ENCODE measurements around the gene TRAPPC13.
"Not testable (repeated sequence)": the region's sequence is repeated elsewhere in the genome, so short reads cannot be mapped to it uniquely, and the experiment has no call there.

TRAPPC13 gene

GRCh38 chr5:65624571-65625555 lies at the start of gene TRAPPC13, which contains the start of gene SHLD3:
Gene TRAPPC13, plus strand, starts transcription at chr5:65625027. Its CDS starts 34 bp downstream, at chr5:65625061.
Gene SHLD3, plus strand, starts transcription at chr5:65625027. Its CDS starts 4,561 bp downstream, at chr5:65629588.
- peak in 1 of 2 experiments; percentile 25 for TF ChIP-seq CTCF (IDR thresholded peaks at IDR 0.05)
- Histone ChIP-seq H3K4me1 (peaks cover 0 to 42% (median 32%) of the 10 kb centered on the region in 4 donors), H3K27me3 (no peaks in the 10 kb centered on the region), H3K9me3 (no peaks in the 10 kb centered on the region), H3K4me3 (peak within 1 kb of the TSS; percentile 85 to 89), H3K27ac (peak within 1 kb of the TSS; percentile 88 to 93), H3K36me3 (peaks cover 0 to 5% (median 0%) of the 10 kb centered on the region in 3 donors)
- DNase-seq: peak; percentile 87 to 90
- intact Hi-C loops (cut with DNase I; ENCODE audit: low total_unique reads): loop anchor here (5.0 to 10.0 kb wide), 4 partner anchors 63 to 520 kb away; partner anchors contain the start of genes CENPK, ERBIN, NLN and PPWD1

GRCh38 chr5:65577141-65577540 lies 47.7 kb upstream of the TRAPPC13 start:
- DNase-seq: no peak
- Histone ChIP-seq H3K9me3 (no peaks in the 10 kb centered on the region), H3K36me3 (peaks cover 26 to 57% (median 45%) of the 10 kb centered on the region in 3 donors), H3K27ac (no peak overlapping the region), H3K4me1 (no peaks in the 10 kb centered on the region), H3K27me3 (no peaks in the 10 kb centered on the region), H3K4me3 (no peak overlapping the region)
- intact Hi-C loops (cut with DNase I; ENCODE audit: low total_unique reads): no loop called here
- TF ChIP-seq CTCF (IDR thresholded peaks at IDR 0.05): no peak

- Histone ChIP-seq H3K27ac (no peak overlapping the region), H3K36me3 (peaks cover 78 to 84% (median 81%) of the 10 kb centered on the region in 3 donors)
Measured at GRCh38 chr5:65588694-65589093, 36.1 kb upstream of the TRAPPC13 start.

GRCh38 chr5:65601761-65602160 lies 23.1 kb upstream of the TRAPPC13 start:
- H3K9me3 ChIP-seq; intact Hi-C loops (cut with DNase I; ENCODE audit: low total_unique reads); H3K4me3 ChIP-seq; DNase-seq; H3K27ac ChIP-seq; H3K4me1 ChIP-seq; H3K27me3 ChIP-seq: not testable (repeated sequence)
- H3K36me3 ChIP-seq: peaks cover 37 to 90% (median 76%) of the 10 kb centered on the region in 3 donors

More at GRCh38 chr5:65588694-65589093, 36.1 kb upstream of the TRAPPC13 start:
- no peak for TF ChIP-seq CTCF (IDR thresholded peaks at IDR 0.05)
- no peak for DNase-seq
- H3K27me3 ChIP-seq: no peaks in the 10 kb centered on the region
- no peak overlapping the region for H3K4me3 ChIP-seq
- H3K9me3 ChIP-seq: no peaks in the 10 kb centered on the region
- intact Hi-C loops (cut with DNase I; ENCODE audit: low total_unique reads): no loop called here
- no peaks in the 10 kb centered on the region for H3K4me1 ChIP-seq

- no peak overlapping the region for H3K27ac ChIP-seq
- TF ChIP-seq CTCF (IDR thresholded peaks at IDR 0.05): no peak
- no peak for DNase-seq
- H3K36me3 ChIP-seq: peaks cover 57 to 92% (median 89%) of the 10 kb centered on the region in 3 donors
- H3K9me3 ChIP-seq: no peaks in the 10 kb centered on the region
- no peak overlapping the region for H3K4me3 ChIP-seq
- no peaks in the 10 kb centered on the region for H3K4me1 ChIP-seq
- intact Hi-C loops (cut with DNase I; ENCODE audit: low total_unique reads): no loop called here
- H3K27me3 ChIP-seq: no peaks in the 10 kb centered on the region
Measured at GRCh38 chr5:65611524-65611923, 13.3 kb upstream of the TRAPPC13 start.
